Activated T-helper 9 cell treated with anti-CD3 and anti-CD28 coated beads, Interleukin-2, amount 50 U/mL, for 16 hours (primary cell): ENCODE measurements around the gene SMCO3.
A peak's percentile ranks its signal among the peaks of the same experiment; 100 is the strongest.
"Not testable (repeated sequence)": the region's sequence is repeated elsewhere in the genome, so short reads cannot be mapped to it uniquely, and the experiment has no call there.

Experiments used
- DNase-seq: peaks from one replicate; pipeline ENCODE4 v3.0.0-alpha.2; 2020; ENCODE audit warnings: low read depth

Gene SMCO3

GRCh38 chr12:14774906-14775635 is 38.9 kb downstream of the SMCO3 start:
- DNase-seq = peak; percentile 11

GRCh38 chr12:14774074-14774905 is 39.7 kb downstream of the SMCO3 start:
- DNase-seq = peak; percentile 81

- peak; percentile 12 for DNase-seq
Measured at GRCh38 chr12:14773685-14774073, 40.3 kb downstream of the SMCO3 start.

- no peak for DNase-seq
Measured at GRCh38 chr12:14772946-14773345, 41.0 kb downstream of the SMCO3 start.

GRCh38 chr12:14771651-14772137 is 42.3 kb downstream of the SMCO3 start:
- no peak for DNase-seq

GRCh38 chr12:14770496-14771461 is 43.2 kb downstream of the SMCO3 start:
- peak; percentile 84 for DNase-seq

GRCh38 chr12:14769969-14770495 is 44.0 kb downstream of the SMCO3 start:
- DNase-seq = peak; percentile 82

GRCh38 chr12:14769466-14769968 is 44.5 kb downstream of the SMCO3 start:
- no peak for DNase-seq

- peak; percentile 27 for DNase-seq
Measured at GRCh38 chr12:14768823-14769405, 45.1 kb downstream of the SMCO3 start.

- DNase-seq = no peak
Measured at GRCh38 chr12:14767617-14768016, 46.4 kb downstream of the SMCO3 start.

GRCh38 chr12:14766649-14767215 is 47.2 kb downstream of the SMCO3 start:
- no peak for DNase-seq

- not testable (repeated sequence) for DNase-seq
Measured at GRCh38 chr12:14766020-14766419, 48.0 kb downstream of the SMCO3 start.

- no peak for DNase-seq
Measured at GRCh38 chr12:14765398-14765797, 48.6 kb downstream of the SMCO3 start.

GRCh38 chr12:14759711-14760280 is 54.2 kb downstream of the SMCO3 start:
- not testable (repeated sequence) for DNase-seq

GRCh38 chr12:14756334-14757143 is 57.4 kb downstream of the SMCO3 start:
- no peak for DNase-seq
